AG10803 (cell line): ENCODE results near the gene TTC7B.

Experiments
- DNase-seq: peaks from one replicate; pipeline ENCODE4 v3.0.0; 2010; ENCODE audit warnings: low read depth
- H3K4me3 ChIP-seq: 2 replicates; pipeline ENCODE4 v1.5.1; 2011; ENCODE audit warnings: mild to moderate bottlenecking, low read length, control low read depth
- TF ChIP-seq, protein P1 (sequence below): conservative IDR thresholded peaks from 2 replicates; pipeline ENCODE4 v1.5.1; 2011; ENCODE audit warnings: mild to moderate bottlenecking, low read length, control low read depth, inconsistent platforms

TTC7B gene

DNA sequence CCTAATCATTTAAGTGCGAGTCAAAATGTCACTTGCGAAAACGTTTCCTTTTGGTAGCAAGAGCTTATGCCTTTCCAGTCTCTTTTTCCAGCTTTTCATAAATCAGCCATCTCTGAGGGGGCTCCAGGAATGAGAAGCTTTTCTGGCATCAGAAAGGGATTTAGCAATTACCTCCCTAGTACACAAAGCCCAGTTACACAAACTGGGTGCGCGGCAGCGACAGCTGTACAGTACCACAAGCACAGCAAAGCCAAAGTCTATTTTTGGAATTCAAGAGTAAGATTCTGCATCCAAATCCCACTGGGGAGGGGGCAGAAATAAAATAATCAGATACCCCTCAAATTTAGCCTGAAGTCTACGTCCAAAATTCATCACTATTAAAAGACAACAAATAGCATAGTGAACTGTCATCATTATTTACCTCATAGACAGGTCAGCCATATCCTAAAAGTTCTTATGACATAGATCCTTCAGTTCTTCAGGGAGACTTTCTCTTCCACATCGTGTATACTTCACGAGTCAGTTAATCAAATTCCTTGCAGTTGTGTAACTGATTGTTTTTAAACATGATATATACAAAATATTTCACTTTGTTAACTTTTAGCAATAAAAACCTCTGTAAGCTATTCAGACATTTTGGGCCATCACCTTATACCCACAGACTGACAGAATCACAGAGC lies 150.8 kb downstream of the TTC7B start:
- no peak for DNase-seq
- no peak overlapping the region for H3K4me3 ChIP-seq
- TF ChIP-seq, protein P1, sequence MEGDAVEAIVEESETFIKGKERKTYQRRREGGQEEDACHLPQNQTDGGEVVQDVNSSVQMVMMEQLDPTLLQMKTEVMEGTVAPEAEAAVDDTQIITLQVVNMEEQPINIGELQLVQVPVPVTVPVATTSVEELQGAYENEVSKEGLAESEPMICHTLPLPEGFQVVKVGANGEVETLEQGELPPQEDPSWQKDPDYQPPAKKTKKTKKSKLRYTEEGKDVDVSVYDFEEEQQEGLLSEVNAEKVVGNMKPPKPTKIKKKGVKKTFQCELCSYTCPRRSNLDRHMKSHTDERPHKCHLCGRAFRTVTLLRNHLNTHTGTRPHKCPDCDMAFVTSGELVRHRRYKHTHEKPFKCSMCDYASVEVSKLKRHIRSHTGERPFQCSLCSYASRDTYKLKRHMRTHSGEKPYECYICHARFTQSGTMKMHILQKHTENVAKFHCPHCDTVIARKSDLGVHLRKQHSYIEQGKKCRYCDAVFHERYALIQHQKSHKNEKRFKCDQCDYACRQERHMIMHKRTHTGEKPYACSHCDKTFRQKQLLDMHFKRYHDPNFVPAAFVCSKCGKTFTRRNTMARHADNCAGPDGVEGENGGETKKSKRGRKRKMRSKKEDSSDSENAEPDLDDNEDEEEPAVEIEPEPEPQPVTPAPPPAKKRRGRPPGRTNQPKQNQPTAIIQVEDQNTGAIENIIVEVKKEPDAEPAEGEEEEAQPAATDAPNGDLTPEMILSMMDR: no peak

DNA sequence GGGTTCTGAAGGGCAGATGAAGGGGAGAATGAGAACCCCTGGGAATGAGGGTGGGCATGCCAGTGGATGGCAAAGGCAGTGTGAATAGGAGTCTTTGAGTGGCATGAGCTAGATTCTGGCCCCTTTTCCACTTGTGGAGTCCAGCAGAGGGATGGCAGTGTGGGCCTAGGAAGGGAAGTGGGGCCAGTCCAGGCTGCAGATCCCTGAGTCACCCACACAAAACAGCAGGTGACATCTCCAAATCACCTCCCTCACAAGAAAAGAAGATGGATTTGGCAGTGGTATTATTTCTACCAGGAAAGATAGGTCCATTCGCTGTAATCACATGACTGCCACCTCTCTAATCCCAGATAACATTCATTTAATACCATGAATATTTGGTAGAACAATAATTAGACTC lies 151.3 kb downstream of the TTC7B start:
- H3K4me3 ChIP-seq: no peak overlapping the region
- TF ChIP-seq, protein P1: no peak
- no peak for DNase-seq

DNA sequence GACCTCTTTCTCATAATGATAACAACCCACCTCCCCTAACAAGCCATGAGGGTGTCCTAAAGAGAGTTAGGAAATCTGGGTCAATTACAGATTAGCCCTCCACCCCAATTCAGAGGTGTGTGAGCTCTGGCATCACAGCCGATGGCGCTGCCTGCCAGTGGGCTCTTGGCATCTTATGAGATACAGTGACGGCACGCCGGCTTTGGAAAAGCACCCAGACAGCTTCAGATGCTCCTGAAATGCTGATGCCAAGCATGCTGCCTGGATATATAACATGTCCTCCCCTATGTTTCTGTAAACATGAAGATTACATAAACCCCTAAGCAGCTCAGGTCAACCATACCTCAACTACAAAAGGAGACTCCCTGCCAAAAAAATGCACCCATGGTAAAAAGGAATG lies 152.6 kb downstream of the TTC7B start:
- no peak for DNase-seq
- H3K4me3 ChIP-seq: no peak overlapping the region
- TF ChIP-seq, protein P1: no peak

DNA sequence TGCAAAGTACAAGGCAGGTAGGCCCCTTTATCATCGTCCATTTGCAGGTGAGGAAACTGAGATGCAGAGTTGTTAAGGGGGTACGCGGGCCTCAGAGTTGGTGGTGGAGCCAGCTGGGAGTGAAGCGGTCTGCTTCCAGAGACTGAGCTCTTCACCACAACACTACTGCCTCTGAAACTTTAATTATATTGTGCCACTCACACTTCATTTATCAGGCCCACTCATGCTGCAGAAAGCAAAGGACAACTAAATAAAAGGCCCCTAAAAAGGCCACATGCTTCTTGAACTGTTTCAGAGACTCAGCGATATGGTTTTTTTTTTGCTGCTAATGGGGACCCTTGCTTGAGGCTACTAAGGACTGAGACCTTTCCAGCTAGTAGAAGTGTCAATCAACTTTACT lies 153.1 kb downstream of the TTC7B start:
- TF ChIP-seq, protein P1: no peak
- no peak for DNase-seq
- H3K4me3 ChIP-seq: no peak overlapping the region

DNA sequence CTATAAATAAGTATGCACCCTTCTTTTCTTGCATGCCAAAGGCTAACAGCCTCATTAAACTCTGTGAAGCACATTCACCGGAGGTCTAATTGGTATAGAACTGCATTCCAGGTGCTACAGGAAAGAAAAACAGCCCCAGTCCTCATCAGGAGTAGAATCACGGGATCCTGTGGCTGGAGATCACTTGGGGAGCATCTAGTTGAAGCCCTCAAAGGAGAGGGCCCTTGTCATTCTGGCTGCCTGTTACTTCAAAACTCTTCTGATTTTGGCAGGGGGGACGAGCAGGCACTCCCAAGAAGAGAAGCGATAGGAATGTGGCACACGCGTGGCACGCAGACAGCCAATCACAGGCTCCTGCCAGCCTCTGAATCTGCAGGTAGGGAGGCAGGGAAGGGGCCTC lies 154.4 kb downstream of the TTC7B start:
- no peak for DNase-seq
- TF ChIP-seq, protein P1: no peak
- H3K4me3 ChIP-seq: no peak overlapping the region

DNA sequence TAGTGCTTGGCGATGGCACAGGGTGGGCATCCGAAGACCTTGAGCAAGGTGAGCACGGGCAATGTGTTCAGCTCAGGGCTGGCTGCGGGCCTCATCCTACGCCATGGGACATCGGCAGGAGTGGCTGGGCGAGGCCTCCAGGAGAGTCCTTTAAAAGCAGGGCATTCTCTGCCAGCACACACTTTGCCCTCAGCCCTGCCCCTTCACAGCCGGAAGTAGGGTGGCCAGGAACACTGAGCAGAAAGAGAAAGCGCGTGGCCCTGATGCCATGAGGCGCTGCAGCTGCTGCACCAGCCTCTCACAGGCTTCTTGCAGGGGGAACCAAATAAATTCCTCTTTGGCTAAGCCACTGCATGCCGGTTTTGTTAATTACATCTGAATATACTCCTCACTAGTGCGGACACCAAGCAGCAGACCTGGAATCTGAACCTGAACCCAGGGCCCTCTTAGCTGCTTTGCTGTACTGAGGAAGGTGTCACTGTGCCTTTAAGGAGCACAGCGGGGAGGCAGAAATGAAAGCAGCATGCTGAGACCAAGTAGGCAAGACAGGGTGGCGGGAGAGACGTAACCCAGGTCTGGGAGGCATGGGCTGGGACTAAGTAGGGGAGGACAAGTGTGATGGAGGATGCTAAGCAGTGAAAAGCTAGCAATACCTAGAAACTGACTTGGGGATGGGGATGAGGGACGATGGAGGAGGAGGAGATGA lies 155.2 kb downstream of the TTC7B start:
- TF ChIP-seq, protein P1: no peak
- no peak overlapping the region for H3K4me3 ChIP-seq
- no peak for DNase-seq

DNA sequence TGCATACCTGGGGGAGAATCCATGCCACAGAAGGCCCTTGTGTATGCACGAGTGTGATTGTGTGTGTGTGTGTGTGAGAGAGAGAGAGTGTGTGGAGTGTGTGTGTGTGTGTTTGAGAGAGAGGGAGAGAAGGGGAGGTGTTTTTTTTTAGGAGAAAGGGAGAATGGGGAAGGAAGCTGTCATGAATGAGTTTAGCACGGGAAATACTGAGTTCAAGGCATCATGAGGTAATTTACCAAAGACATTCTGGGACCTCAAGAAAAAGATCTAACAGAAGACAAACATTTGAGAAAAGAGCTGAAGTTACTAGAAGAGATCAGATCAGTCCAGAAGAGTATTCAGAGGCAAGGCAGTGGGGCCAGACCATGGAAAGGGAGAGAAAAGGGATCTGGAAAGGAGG lies 157.1 kb downstream of the TTC7B start:
- TF ChIP-seq, protein P1: no peak
- DNase-seq: no peak
- no peak overlapping the region for H3K4me3 ChIP-seq
